Astrocyte (in vitro differentiated cells and primary cell): Measurements from ENCODE around the gene COL5A1.

Experiments
- EZH2 ChIP-seq: IDR thresholded peaks from 2 replicates; pipeline ENCODE4 v1.6.1; 2012; ENCODE audit warnings: mild to moderate bottlenecking, low read length, inconsistent platforms; ENCODE audit not compliant: insufficient read depth
- TF ChIP-seq, protein P1 (sequence below): IDR thresholded peaks from 2 replicates; pipeline ENCODE4 v1.5.1; 2011; ENCODE audit warnings: low read depth, mild to moderate bottlenecking, inconsistent platforms, low read length, moderate library complexity; ENCODE audit not compliant: insufficient read depth

DNA sequence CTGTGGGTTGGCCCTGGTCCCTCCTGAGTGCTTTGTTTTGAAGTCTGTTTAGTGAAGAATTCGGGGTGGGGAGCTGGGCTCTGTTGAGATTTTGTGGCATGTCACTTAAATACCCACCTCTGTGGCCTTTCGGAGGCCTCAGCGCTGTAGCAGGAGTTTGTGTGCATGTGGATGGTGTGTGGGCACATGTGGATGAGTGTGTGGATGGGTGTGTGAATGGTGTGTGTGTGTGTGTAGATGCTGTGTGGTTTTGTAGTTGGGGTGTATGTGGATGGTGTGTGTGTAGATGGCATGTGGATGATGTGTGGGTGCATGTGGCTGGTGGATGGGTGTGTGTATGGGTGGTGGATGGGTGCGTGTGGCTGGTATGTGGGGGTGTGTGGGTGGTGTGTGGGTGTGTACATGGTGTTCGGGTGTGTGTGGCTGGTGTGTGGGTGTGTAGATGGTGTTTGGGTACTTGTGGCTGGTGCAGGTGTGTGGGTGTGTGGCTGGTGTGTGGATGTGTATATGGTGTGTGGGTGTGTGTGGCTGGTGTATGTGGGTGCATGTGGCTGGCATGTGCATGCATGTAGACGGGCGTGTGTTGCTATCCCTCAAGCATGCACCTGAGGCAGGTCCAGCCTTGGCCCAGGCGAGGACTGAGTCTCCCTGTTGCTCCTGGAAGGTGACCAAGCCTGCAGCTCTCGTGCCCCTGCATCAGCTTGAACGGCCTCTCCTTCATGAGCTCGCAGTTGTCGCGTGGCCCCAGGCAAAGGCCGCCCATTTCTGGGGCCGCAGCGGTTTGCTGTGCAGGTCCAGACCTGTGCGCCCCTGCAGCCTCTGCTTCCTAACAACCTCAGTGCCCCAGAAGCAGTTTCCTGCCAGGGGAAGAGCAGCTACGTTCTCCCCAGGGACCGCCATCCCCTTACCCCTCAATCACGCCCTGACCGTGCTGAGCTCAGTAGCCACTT, 185.0 kb downstream of the COL5A1 start:
- TF ChIP-seq, protein P1, sequence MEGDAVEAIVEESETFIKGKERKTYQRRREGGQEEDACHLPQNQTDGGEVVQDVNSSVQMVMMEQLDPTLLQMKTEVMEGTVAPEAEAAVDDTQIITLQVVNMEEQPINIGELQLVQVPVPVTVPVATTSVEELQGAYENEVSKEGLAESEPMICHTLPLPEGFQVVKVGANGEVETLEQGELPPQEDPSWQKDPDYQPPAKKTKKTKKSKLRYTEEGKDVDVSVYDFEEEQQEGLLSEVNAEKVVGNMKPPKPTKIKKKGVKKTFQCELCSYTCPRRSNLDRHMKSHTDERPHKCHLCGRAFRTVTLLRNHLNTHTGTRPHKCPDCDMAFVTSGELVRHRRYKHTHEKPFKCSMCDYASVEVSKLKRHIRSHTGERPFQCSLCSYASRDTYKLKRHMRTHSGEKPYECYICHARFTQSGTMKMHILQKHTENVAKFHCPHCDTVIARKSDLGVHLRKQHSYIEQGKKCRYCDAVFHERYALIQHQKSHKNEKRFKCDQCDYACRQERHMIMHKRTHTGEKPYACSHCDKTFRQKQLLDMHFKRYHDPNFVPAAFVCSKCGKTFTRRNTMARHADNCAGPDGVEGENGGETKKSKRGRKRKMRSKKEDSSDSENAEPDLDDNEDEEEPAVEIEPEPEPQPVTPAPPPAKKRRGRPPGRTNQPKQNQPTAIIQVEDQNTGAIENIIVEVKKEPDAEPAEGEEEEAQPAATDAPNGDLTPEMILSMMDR: no peak
- TF ChIP-seq EZH2: no peak
